Measurements from ENCODE around the gene PRR36.

DNA sequence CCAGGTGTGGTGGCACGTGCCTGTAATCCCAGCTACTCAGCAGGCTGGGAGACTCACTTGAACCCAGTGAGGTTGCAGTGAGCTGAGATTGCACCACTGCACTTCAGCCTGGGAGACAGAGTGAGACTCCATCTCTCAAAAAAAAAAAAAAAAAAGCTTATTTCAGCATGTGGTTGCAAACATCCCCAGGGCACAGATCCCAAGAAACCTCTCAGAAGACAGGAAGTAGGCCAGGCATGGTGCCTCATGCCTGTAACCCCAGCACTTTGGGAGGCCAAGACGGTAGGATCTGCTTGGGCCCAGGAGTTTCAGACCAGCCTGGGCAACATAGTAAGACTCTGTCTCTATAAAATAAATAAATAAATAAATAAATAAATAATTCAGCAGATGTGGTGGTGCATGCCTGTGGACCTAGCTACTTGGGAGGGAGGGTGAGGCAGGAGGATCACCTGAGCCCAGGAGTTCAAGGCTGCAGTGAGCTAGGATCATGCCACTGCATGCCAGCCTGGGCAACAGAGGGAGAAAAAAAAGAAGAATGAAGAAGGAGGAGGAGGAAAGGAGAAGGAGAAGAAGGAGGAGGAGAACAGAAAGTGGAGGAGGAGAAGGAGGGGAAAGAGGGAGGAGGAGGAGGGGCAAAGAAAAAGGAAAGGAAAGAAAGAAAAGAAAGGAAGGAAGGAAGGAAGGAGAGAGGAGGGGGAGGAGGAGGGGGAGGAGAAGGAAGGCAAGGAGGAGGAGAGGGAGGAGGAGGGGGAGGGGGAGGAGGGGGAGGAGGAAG, 9.8 kb upstream of the PRR36 start:
- TF ChIP-seq CTCF (IDR thresholded peaks at IDR 0.05; ENCODE audit: insufficient read depth, low read length) = no peak
- TF ChIP-seq POLR2AphosphoS5 (IDR thresholded peaks at IDR 0.05; ENCODE audit: low read depth) = no peak
